GM19395 (cell line): ENCODE measurements around the gene MMP27.
A peak's percentile ranks its signal among the peaks of the same experiment; 100 is the strongest.
"Not testable (repeated sequence)": the region's sequence is repeated elsewhere in the genome, so short reads cannot be mapped to it uniquely, and the experiment has no call there.

Experiments used
- ATAC-seq: cut with Tn5 transposase; IDR thresholded peaks from one replicate; pipeline ENCODE4 v1.9.1; 2021; ENCODE audit warnings: mild to moderate bottlenecking, moderate library complexity; ENCODE audit not compliant: unreplicated experiment

Gene MMP27, protein sequence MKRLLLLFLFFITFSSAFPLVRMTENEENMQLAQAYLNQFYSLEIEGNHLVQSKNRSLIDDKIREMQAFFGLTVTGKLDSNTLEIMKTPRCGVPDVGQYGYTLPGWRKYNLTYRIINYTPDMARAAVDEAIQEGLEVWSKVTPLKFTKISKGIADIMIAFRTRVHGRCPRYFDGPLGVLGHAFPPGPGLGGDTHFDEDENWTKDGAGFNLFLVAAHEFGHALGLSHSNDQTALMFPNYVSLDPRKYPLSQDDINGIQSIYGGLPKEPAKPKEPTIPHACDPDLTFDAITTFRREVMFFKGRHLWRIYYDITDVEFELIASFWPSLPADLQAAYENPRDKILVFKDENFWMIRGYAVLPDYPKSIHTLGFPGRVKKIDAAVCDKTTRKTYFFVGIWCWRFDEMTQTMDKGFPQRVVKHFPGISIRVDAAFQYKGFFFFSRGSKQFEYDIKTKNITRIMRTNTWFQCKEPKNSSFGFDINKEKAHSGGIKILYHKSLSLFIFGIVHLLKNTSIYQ

DNA sequence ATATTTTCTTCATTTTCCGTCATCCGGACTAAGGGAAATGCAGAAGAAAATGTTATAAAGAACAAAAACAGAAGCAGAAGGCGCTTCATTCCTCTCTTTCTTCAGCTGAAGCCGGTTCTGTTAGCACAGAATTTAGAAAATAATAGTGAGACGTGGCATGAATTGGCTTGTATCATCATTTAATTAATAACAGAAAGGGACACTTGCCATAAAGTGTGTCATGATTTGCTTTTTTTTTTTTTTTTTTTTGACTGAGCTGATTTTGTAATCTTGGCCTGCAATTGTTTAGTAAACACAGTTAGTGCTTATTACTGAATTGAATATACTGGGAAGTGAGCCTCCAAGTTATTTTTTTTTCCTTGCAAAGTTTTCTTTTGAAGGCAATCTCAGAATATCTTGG, at the start of gene MMP27:
MMP27 (minus strand) TSS at position 144 of the 400 bp plus-strand sequence; CDS start at position 89, 55 bp downstream.
- ATAC-seq: no peak

DNA sequence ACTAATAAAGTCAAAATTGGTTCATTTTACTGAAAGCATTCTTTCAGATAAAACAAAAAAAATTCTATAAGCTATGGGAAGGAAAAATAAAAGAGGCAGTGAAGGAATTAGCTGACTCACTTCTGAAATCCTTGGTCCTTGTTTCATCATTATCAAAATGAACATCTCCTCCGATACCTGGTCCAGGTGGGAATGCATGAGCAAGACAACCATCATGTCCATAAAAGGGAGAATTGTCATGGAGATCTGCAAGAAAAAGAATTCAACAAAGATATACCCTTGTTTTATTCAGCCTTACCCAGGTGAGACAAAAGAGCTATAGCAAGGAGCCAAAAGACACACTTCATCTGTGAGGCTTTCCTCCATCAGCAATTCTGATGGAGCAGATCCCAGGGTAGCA, 47.7 kb upstream of the MMP27 start:
- no peak for ATAC-seq

DNA sequence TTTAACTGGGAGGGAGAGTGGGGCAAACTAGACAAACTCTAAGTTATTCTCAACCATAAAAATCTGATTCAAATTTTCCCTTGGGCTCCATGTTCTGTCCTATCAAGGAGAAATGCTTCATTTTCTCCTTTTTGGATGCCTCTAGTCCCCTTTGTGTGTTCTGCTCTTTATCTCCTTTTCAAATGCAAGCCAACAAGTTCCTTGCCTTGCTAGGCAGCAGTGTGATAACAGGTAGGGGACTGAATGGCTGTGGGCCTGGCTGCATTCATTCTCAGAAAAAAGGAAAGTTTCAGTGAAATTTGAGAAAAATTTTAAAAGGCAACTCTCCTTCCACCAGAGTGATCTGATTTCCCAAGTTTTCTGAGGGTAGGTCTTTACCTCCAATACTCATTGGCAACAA, 46.1 kb upstream of the MMP27 start:
- no peak for ATAC-seq

DNA sequence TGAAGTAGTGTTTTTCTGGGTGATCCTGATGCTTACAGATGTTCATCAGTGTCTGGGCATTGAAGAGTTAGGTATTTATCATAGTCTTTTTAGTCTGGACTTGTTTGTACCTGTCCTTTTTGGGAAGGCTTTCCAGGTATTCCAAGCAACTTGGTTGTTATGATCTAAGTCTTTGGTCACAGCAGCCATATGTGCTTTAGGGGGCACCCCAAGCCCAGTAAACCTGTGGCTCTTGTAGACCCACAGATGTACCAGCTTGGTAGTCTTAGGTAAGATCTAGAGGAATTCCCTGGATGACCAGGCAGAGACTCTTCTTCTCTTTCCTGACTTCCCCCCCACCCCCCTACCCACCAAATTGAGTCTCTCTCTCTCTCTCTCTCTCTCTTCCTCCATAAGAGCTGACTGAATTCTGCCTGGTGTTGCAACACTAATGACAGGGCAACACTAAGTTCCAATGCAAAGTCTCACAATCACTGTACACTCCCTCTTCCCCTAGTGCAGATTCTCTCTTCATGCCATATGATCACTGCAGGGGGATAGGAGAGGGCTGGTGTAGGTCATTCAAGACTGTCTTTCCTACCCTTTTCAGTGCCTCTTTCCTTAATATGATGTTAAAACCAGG, 43.6 kb upstream of the MMP27 start:
- ATAC-seq: no peak

DNA sequence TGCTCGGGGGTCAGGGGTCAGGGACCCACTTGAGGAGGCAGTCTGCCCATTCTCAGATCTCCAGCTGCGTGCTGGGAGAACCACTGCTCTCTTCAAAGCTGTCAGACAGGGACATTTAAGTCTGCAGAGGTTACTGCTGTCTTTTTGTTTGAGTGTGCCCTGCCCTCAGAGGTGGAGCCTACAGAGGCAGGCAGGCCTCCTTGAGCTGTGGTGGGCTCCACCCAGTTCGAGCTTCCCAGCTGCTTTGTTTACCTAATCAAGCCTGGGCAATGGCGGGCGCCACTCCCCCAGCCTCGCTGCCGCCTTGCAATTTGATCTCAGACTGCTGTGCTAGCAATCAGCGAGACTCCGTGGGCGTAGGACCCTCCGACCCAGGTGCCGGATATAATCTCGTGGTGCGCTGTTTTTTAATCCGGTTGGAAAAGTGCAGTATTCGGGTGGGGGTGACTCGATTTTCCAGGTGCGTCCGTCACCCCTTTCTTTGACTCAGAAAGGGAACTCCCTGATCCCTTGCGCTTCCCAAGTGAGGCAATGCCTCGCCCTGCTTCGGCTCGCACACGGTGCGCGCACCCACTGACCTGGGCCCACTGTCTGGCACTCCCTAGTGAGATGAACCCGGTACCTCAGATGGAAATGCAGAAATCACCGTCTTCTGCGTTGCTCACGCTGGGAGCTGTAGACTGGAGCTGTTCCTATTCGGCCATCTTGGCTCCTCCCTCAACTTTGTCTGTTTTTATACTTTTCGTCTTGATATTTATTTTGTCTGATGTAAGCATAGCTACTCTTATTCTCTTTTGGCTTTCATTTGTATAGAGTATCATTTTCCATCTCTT, 41.4 kb upstream of the MMP27 start:
- not testable (repeated sequence) for ATAC-seq

DNA sequence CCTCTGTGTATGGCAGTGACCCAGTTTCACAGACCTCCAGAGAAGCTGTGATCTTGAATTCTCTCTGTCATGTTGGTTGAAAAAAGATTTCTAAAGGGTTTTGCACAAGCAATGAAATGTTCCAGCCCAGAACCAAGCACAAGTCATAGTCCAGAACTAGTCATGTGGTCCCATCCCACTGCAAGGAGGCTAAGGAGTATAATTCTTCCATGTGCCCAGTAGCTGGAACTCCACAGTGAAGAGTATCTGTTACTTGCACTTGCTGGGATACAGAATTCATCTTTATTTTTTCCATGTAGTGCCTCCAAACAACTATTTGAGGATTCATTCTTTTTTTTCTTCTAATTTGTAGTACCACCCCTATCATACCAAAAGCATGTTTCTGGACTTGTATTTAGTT, 29.1 kb upstream of the MMP27 start:
- no peak for ATAC-seq

DNA sequence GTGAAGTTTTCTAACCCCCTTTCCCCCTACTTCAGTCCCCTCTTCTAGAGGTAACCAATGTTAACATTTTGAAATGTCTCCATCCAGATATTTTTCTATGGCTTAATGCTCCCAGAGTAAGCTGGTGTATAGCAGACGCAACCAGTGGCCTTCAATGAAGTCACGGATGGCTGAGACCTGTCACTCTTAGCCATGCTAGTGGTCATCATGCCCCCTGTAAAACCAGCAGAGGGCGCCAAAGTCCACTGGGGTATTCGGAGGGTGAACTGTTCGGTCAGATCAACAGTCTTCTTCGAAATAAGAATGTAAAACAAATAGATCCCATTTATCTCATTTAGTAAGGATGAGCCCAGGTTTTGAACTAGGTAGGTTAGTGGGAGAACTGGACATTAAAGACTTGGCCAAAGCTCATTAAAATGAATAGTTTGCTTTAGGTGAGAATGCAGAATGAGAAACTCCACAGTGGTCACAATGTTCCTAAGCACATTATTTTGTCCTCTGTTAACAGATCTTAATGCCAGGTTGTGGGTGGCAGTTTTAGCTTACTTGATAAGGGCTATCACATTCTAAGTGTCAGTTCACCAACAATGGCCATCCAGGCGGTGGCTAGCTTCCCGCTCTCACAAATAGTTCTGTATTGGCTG, 27.8 kb upstream of the MMP27 start:
- ATAC-seq: peak; percentile 91

DNA sequence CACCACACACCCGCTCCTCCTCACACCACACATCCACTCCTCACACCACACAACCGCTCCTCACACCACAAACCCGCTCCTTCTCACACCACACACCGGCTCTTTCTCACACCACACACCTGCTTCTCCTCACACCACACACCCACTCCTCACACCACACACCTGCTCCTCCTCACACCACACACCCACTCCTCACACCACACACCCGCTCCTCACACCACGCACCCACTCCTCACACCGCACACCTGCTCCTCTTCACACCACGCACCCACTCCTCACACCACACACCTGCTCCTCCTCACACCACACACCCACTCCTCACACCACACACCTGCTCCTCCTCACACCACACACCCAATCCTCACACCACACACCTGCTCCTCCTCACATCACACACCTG, 25.4 kb upstream of the MMP27 start:
- ATAC-seq: not testable (repeated sequence)

DNA sequence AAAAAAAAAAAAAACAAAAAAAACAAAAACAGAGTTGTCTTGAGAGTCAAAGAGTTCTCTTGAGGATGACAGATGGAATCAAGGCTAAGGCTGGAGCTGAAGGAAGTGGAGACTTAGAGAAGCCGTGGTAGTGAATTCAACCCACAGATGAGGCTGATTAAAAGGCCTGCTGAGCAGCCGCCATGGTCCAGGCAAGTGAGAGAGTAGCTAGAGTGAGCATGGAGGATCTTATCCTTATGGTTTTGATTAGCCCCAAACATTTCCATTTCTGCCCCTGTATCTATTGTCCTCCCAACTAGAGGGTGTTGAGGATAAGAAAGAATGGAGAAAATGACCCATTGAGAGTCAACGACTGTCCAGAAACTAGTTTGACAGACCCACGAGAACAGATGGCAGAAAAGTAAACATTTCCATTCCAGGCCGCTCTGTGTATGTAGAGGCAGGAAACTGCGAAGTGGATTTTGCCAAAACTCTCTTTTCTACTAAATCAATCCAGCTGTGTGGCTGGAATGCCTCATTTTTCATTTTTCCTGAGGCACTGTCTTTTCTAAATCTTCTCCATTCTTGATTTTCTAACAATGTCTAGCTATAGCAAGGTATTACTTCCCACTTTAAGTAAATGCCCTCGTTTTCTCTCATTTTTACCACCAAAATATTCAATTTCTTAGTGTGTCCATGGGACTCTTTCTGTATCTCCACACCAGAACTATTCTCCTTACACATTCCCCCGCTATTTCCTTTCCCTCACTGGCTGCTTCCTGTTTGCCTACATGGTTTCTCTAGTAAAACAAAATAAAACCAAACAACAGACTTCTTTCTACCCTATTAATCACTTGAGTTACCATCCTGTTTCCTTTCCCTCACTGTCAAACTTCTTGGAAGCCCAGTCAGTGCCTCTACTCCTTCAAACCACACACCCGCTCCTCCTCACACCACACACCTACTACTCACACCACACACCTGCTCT, 24.6 kb upstream of the MMP27 start:
- ATAC-seq: no peak

DNA sequence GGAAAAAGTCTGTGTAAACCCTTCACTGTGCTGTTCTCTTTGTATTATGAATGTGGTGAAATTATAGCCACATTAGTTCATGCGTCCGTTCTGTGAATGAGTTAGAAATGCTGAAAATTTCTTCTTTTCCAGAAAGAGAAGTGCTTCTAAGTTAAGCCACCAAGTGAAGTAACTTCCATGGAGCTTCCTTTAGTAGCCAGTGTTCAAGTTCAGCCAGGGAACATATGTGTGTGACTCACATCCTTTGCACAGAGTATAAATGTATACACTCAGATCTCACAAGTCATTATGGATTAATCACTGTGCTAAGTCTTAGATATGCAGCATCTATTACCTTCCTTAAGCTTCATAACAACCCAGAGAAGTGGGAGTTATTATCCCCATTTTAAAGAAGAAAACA, 22.3 kb upstream of the MMP27 start:
- ATAC-seq: no peak

DNA sequence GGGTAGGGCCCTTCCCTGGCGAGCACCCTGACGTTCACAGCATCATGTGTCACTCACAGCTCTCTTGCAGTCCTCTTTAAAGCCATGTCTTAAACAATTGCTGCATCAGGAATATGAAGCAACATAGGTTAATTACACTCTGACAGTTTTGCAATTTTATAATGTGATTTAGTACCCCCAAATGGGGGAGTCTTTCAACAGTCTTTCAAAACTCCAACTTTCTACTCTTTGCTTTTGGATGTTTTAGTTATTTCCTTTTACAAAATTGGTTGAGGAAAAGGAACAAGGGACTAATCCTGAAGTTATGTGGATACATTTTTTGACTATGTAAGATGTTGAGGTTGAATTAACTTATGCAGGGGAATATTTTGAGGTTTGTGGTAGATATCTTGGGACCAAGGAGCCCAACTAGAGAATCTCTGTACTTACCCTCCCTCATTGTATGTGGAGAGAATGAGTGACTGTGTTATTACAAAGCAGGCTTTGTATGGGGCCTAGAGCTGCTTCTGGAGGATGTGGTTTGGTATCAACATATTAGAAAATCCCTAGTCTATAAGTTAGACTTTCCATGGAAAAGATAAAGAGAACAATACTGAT, 19.4 kb upstream of the MMP27 start, which contains the start of gene MMP8:
MMP8 (minus strand) TSS at position 51 of the 597 bp plus-strand sequence. CDS start 99 bp downstream, outside the sequence.
- no peak for ATAC-seq

DNA sequence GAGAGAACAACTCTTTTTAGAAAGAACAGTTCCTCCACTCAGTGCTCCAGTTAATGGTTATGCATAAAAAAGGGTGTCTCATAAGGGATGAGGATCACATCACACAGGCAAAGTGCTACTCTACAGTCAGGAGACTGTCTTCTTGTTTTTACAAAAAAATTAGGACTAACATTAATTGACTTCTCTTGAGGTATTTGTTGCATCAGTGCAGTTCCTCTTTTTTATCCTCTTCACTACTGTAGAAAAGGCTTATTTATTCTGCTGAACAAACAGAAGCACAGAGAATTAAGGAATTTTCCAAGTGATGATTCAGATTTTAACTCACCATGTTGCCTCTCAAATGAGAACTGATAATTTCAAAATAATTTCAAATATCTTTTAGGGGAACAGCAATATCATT, 17.3 kb upstream of the MMP27 start:
- no peak for ATAC-seq

DNA sequence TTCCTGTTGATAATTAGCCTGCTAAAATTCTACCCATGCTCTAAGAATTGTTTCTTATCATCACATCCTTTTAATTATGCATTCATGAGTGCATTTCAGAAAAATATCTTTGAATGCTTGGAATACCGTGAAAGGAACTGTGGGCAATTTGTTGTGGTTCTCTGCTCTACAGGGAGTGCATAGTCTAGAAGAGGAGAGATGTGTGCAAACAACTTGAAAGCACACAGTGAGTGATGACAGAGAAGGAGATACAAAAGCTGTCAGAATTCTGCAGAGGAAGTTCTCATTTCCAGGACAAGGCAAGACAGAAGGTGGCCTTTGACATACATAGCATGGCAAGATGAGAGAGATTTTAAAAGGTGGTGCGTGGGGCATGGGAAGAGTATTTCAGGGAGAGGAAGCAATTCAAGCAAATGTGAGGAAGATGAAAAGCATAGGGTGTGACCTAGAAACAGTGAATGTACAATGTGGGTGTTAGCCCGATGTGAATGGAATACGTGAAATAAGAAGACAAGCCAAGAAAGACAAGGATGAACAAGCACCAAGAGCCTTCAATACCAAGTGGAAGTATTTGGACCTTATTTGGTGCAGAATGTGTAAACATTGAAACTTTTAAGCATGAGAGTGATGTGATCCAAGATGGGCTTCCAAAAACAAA, 14.2 kb upstream of the MMP27 start:
- ATAC-seq: no peak

DNA sequence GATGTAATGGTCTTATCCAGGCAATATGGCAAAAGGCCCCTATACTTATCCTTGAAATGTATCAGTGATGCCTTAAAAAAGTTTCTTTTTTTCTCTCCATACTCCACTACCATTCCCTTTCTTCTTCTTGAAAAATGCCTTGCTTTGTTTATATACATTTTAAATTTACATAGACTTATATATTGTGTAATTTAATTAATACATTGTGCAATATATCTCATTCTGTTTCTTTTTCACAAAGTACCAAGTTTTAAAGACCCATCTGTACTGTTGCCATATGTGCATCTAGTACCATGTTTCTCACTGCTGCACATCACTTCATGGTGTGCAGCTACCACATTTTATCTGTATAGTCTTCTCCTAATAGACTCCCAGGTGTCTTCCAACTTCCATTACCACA, 11.7 kb upstream of the MMP27 start:
- ATAC-seq: no peak

DNA sequence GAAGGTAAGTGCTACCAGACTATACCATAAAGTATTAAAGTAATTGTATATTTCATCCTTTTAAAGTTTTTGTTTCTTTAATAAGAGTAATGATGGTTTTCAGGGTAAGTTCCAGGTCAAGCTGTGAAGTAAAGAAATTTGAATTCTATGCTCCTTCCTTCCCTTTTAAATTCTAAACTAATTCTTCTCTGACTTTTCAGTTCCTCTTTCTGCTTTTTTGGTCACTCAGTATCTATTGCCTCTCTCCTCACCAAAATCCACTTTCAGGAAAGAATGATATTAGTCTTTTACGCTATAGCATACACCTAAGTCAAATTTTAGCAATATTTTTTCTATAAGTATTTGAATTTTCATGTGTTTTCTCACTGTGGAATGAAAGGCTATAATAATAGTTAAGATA, 11.0 kb upstream of the MMP27 start:
- peak; percentile 86 for ATAC-seq

DNA sequence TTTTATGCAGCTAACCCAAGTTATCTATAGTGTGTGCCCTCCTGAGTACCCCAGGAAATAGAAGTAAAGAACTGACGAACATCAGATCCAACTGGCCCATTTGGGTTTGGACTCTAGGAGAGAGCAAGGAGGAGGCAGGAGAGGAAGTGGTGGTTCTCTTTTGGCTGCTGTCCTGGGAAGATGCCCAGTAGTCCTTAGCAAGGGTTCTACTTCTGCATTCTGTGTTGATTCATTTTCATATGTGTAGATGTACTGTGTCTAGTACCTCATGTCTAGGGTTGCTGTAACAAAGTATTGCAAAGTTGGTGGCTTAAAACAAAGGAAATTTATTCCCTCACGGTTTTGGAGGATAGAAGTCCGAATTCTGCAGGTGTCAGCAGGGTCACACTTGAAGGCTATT, 6.6 kb upstream of the MMP27 start:
- no peak for ATAC-seq

DNA sequence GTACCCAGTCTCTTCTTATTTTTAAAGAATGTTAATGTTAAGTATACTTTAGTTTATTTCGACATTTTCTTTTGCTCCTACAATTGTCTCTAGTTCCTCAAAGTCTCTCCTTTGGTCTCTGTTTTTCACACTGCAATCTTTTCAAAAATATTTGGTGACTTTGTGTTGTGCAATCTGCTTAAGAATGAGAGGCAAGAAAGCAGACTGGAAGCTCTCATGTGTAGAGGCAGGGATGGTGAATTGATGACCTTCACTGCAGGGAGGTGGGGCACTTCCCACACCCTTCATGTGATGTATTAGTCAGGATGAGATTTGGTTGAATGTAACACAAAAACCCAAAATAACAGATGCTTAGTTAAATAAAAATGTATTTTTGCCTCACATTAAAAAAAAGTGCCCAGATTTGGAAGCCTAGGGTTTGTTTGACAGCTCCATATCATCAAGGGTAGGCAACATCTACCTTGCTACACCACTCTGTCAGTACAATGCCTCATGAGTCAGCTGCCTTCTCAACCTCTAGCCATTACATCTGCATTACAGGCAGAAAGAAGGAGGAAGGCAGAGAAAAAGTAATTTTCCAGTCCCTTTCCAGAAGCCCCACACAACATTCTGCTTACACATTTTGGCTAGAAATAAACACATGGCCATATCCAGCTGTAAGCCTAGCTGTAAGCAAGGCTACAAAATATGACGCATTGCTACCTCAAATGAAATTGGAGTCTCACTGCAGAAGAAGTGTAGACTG, 3.8 kb upstream of the MMP27 start:
- ATAC-seq: no peak

DNA sequence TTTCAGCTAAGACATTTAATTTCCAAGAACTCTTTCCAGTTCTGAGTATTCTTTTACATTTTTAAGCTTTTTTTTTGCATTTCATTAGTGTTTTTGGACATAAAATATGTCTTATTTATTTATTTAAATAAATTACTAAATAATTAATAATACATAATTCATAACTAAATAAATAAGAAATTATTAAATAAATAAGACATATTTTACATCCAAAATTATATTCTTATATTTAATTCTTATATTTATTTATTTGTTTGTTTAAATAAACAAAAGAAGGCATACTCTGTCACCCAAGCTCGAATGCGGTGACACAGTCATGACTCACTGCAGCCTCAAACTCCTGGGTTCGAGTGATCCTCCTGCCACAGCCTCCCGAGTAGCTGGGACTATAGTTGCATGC, 3.1 kb upstream of the MMP27 start:
- ATAC-seq: no peak
